K562 (cell line): ENCODE data around the gene HOGA1. TPM values are rescaled to one million over a fixed set of nuclear protein-coding genes. Genes with fewer than 3 reads are reported as not detected.
A peak's percentile ranks its signal among the peaks of the same experiment; 100 is the strongest.

Experiments
- ATAC-seq: fragments of 200-7000 bp; cut with Tn5 transposase; 3 replicates; pipeline ENCODE4 v1.9.1; 2020; ENCODE audit warnings: moderate library complexity
- BruUV-seq: library from RNA; stranded (reverse); fragments of 400-500 nt; replicated peaks from 2 replicates; lab custom pipeline; 2021; lab: Mats Ljungman, UMichigan
- CTCF ChIA-PET: fragments of 300-600 bp; formaldehyde crosslinking; extraction: SDS; loops from one replicate; lab custom pipeline; 2021; ENCODE audit warnings: low intra/inter-chr PET ratio; lab: Yijun Ruan, JAX
- POLR2A ChIA-PET: fragments of 300-600, 350-650 bp; sonication (Branson Sonifier 250); formaldehyde crosslinking; extraction: SDS; loops from one replicate; lab custom pipeline; 2021; ENCODE audit warnings: antibody characterized with exemption, inconsistent platforms; lab: Yijun Ruan, JAX
- DNase-seq, 4 experiments: peaks; one replicate each; pipeline versions ENCODE4 v3.0.0 to v3.0.0-alpha.2; 2011 to 2018; ENCODE audit warnings: low spot score in 3 of 4, mixed read lengths in 3 of 4; ENCODE audit errors: extremely low read depth in 1 of 4
- FAIRE-seq: peaks from 2 replicates; lab custom pipeline; 2011; peaks lifted over from hg19 to GRCh38; lab: Jason Lieb, UNC
- H2AFZ ChIP-seq: 2 replicates; pipeline ENCODE4 v1.6.0; 2011; ENCODE audit warnings: low read depth, low read length, control low read depth, inconsistent platforms
- H3K27ac ChIP-seq: fragments of 200-600 bp; 3 replicates; pipeline ENCODE4 v1.8.0; 2011; ENCODE audit warnings: low read depth, mild to moderate bottlenecking, control low read depth, inconsistent platforms, low read length, moderate library complexity, mixed read lengths; ENCODE audit errors: extremely low read depth
- H3K27me3 ChIP-seq, 2 experiments: fragments of 300-600 bp in 1 of 2; 2 replicates in 1 of 2; 3 replicates in 1 of 2; pipeline versions ENCODE4 v1.6.0 to v1.8.0; 2011; ENCODE audit warnings: inconsistent platforms in 2 of 2, low read length in 2 of 2, mild to moderate bottlenecking in 1 of 2, mixed read lengths in 1 of 2, moderate library complexity in 1 of 2; ENCODE audit not compliant: control insufficient read depth in 2 of 2, insufficient read depth in 2 of 2
- H3K36me3 ChIP-seq: fragments of 300-600 bp; 3 replicates; pipeline ENCODE4 v1.8.0; 2011; ENCODE audit warnings: mild to moderate bottlenecking, low read length, inconsistent platforms; ENCODE audit not compliant: control insufficient read depth, insufficient read depth
- H3K4me1 ChIP-seq, 2 experiments: fragments of 200-600 bp in 1 of 2; replicated peaks in 1 of 2; 2 replicates in 1 of 2; 3 replicates in 1 of 2; pipeline versions ENCODE4 v1.5.1 to v1.8.0; 2011; ENCODE audit warnings: inconsistent platforms in 2 of 2, low read length in 2 of 2, mild to moderate bottlenecking in 1 of 2, mixed read lengths in 1 of 2, moderate library complexity in 1 of 2; ENCODE audit not compliant: control insufficient read depth in 2 of 2, insufficient read depth in 2 of 2
- H3K4me2 ChIP-seq: 2 replicates; pipeline ENCODE4 v1.6.1; 2011; ENCODE audit warnings: low read length, control low read depth, inconsistent platforms, mixed read lengths; ENCODE audit not compliant: insufficient read depth
- H3K4me3 ChIP-seq: fragments of 200-600 bp; sonication (generic), shearing (Covaris generic); 2 replicates; pipeline ENCODE4 v1.5.1; 2016; ENCODE audit warnings: control low read depth, inconsistent platforms
- H3K79me2 ChIP-seq: fragments of 200-600 bp; 3 replicates; pipeline ENCODE4 v1.8.0; 2011; ENCODE audit warnings: low read length, inconsistent platforms; ENCODE audit not compliant: control insufficient read depth, insufficient read depth
- H3K9ac ChIP-seq, 2 experiments: 2 replicates each; pipeline versions ENCODE4 v1.6.0 to v1.6.1; 2011; ENCODE audit warnings: low read depth in 2 of 2, low read length in 2 of 2, control low read depth in 1 of 2, inconsistent platforms in 1 of 2, mild to moderate bottlenecking in 1 of 2, mixed read lengths in 1 of 2; ENCODE audit not compliant: insufficient read depth in 1 of 2
- H3K9me1 ChIP-seq: one replicate; pipeline ENCODE4 v1.6.0; 2011; ENCODE audit warnings: inconsistent platforms, mild to moderate bottlenecking, low read length, moderate library complexity; ENCODE audit not compliant: control insufficient read depth, insufficient read depth
- H3K9me3 ChIP-seq: replicated peaks from 2 replicates; pipeline ENCODE4 v1.5.1; 2011; ENCODE audit warnings: low read depth, low read length, inconsistent platforms; ENCODE audit not compliant: control insufficient read depth, insufficient read depth
- H4K20me1 ChIP-seq: replicated peaks from 2 replicates; pipeline ENCODE4 v1.6.1; 2011; ENCODE audit warnings: low read length, inconsistent platforms, mixed read lengths; ENCODE audit not compliant: control insufficient read depth, insufficient read depth
- ILK ChIP-seq: fragments of 450-650 bp; IDR thresholded peaks from 2 replicates; pipeline ENCODE4 v1.6.1; 2016; ENCODE audit warnings: missing genetic modification characterization, low read depth, mild to moderate bottlenecking, missing compliant biosample characterization, moderate library complexity, borderline replicate concordance
- NEUROD1 ChIP-seq: fragments of 150-350 bp; IDR thresholded peaks from 2 replicates; pipeline ENCODE4 v1.6.1; 2014; ENCODE audit warnings: borderline replicate concordance, low read length, low read depth; ENCODE audit not compliant: partially characterized antibody
- REST ChIP-seq, 2 experiments: fragments of 450-650 bp; formaldehyde crosslinking in 1 of 2; IDR thresholded peaks; 2 replicates each; pipeline versions ENCODE4 v1.4.0 to v1.6.1; 2014 to 2020; ENCODE audit warnings: mild to moderate bottlenecking in 2 of 2, borderline replicate concordance in 1 of 2, low read depth in 1 of 2
- SMARCA5 ChIP-seq: fragments of 450-650 bp; IDR thresholded peaks from 2 replicates; pipeline ENCODE4 v1.6.1; 2016
- THRB ChIP-seq: fragments of 450-650 bp; formaldehyde crosslinking; conservative IDR thresholded peaks from 2 replicates; pipeline ENCODE4 v1.4.0; 2022; ENCODE audit warnings: mild to moderate bottlenecking, missing genetic modification characterization
- ZNF740 ChIP-seq, 3 experiments: fragments of 200-800 bp in 1 of 3; sonication (Bioruptor generic) in 1 of 3; sonication (generic) in 1 of 3; formaldehyde crosslinking in 1 of 3; IDR thresholded peaks; 2 replicates each; pipeline versions ENCODE4 v1.6.1 to v1.8.0; 2016 to 2022; ENCODE audit warnings: mild to moderate bottlenecking in 2 of 3, missing compliant biosample characterization in 2 of 3, missing genetic modification characterization in 2 of 3, missing genetic modification reagents in 1 of 3
- WGBS: fragments of 100-300 bp; shearing (Covaris generic); methylation state at CpG from one replicate; pipeline ENCODE4 v1.1.6; 2016; ENCODE audit warnings: low coverage, mixed read lengths; ENCODE audit not compliant: insufficient coverage; ENCODE audit errors: missing lambda C conversion rate; 5-methylcytosine and 5-hydroxymethylcytosine counted together
- in situ Hi-C: fragments of 300-500 bp; cut with MboI; formaldehyde crosslinking; loops from 4 replicates; pipeline ENCODE4 v1.15.0; 2018; ENCODE audit warnings: inconsistent platforms, mixed read lengths
- intact Hi-C: fragments of 100-400 bp; cut with micrococcal nuclease; formaldehyde crosslinking; loops from 2 replicates; pipeline ENCODE4 v1.14.2; 2022
- polyA plus RNA-seq, 8 experiments: library from polyadenylated mRNA; depleted of rRNA in 4 of 8; stranded (reverse) in 5 of 8; unstranded in 3 of 8; fragments of >200 nt; fragmentation: Nextera tagmentation in 2 of 8; fragmentation: Illumina TruSeq in 1 of 8; extraction: Ambion mirVana in 2 of 8; extraction: Trizol in 1 of 8; gene quantifications; 2 replicates each; pipeline versions ENCODE4 v1.2.1 to v1.2.3, GENCODE V29; 2011 to 2014; ENCODE audit warnings: inconsistent platforms in 1 of 8, missing spikeins in 1 of 8
- total RNA-seq, 7 experiments: library from RNA; depleted of rRNA in 6 of 7; stranded (reverse); fragments of >200 nt in 6 of 7; fragmentation: Illumina TruSeq in 2 of 7; extraction: Trizol in 2 of 7; gene quantifications; 2 replicates each; pipeline versions ENCODE4 v1.2.1 to v1.2.3, GENCODE V29; 2011 to 2021; ENCODE audit warnings: low replicate concordance in 1 of 7

HOGA1 gene
- total and polyA plus RNA-seq, 9 of the 15 experiments (the other 6 are each of a cell fraction or from before 2014, with no cell fraction given), result not detected

GRCh38 chr10:97542169-97543024 is 41.8 kb upstream of the HOGA1 start:
- ATAC-seq, result peak; percentile 20; the same call in 2 of the 3 replicates
- Histone ChIP-seq H3K4me2 (peak overlapping the region; percentile 24; the same call in 1 of the 2 replicates), H3K9ac (peak overlapping the region in 1 of 2 experiments; percentile 71; a peak in 3 of 4 replicates), H3K27me3 (no peaks in the 10 kb centered on the region), H3K4me3 (no peak overlapping the region), H3K4me1 (peaks cover 15 to 21% of the 10 kb centered on the region in 2 experiments; a peak in 4 of 5 replicates), H3K27ac (peak overlapping the region; percentile 52; the same call in 2 of the 3 replicates), H3K9me1 (no peaks in the 10 kb centered on the region), H3K79me2 (no peaks in the 10 kb centered on the region), H3K9me3 (no peaks in the 10 kb centered on the region), H2AFZ (peak overlapping the region; percentile 70; the same call in 1 of the 2 replicates), H4K20me1 (no peaks in the 10 kb centered on the region), H3K36me3 (no peaks in the 10 kb centered on the region)
- BruUV-seq, result no TSS peak
- ChIA-PET CTCF (no interaction called here), POLR2A (interaction anchor here (0.8 kb wide), 1 partner anchor 56 kb away, joined by 3 read pairs; no protein-coding TSS in a partner anchor)
- WGBS, result 40% methylated on average over 6 of the region's 9 CpGs
- intact Hi-C loops (no loop called here), in situ Hi-C loops (no loop called here)
- peak; percentile 40 for FAIRE-seq
- DNase-seq, result peak; percentile 24 to 58 (median 28)
- TF ChIP-seq ILK (no peak), SMARCA5 (no peak), THRB (no peak), NEUROD1 (no peak), REST (IDR thresholded peaks at IDR 0.05; ENCODE audit: borderline replicate concordance) (no peak), REST (CRISPR knock-in tag; IDR thresholded peaks at IDR 0.05; ENCODE audit: low read depth) (no peak), ZNF740 (CRISPR knock-in tag; IDR thresholded peaks at IDR 0.05) (peak; percentile 33; the same call in 1 of the 2 replicates), ZNF740 (tag; IDR thresholded peaks at IDR 0.05) (no peak)
